DMS114 treated with DMSO at 0.1 percent for 48 hours (cell line): ENCODE data around the gene KCNJ16.
"Not testable (repeated sequence)": the region's sequence is repeated elsewhere in the genome, so short reads cannot be mapped to it uniquely, and the experiment has no call there.

ENCODE experiments used
- DNase-seq: peaks from one replicate; lab custom pipeline; 2025; ENCODE audit not compliant: unreplicated experiment; lab: John Stamatoyannopoulos, UW

Gene KCNJ16

GRCh38 chr17:70074956-70075355, at the start of gene KCNJ16:
KCNJ16 (plus strand) TSS chr17:70075225; CDS start chr17:70132088, 56,863 bp downstream.
- no peak for DNase-seq

- DNase-seq, result no peak
Observed at GRCh38 chr17:70028397-70028796, 46.6 kb upstream of the KCNJ16 start.

- no peak for DNase-seq
Observed at GRCh38 chr17:70028978-70029767, 45.9 kb upstream of the KCNJ16 start.

- DNase-seq, result no peak
Observed at GRCh38 chr17:70030371-70030770, 44.7 kb upstream of the KCNJ16 start.

- no peak for DNase-seq
Observed at GRCh38 chr17:70031341-70031740, 43.7 kb upstream of the KCNJ16 start.

GRCh38 chr17:70033165-70033564, 41.9 kb upstream of the KCNJ16 start:
- no peak for DNase-seq

- no peak for DNase-seq
Observed at GRCh38 chr17:70034158-70034557, 40.9 kb upstream of the KCNJ16 start.

GRCh38 chr17:70037498-70037897, 37.5 kb upstream of the KCNJ16 start:
- DNase-seq, result no peak

- no peak for DNase-seq
Observed at GRCh38 chr17:70040336-70040735, 34.7 kb upstream of the KCNJ16 start.

GRCh38 chr17:70041061-70041460, 34.0 kb upstream of the KCNJ16 start:
- no peak for DNase-seq

GRCh38 chr17:70041540-70041939, 33.5 kb upstream of the KCNJ16 start:
- no peak for DNase-seq

- not testable (repeated sequence) for DNase-seq
Observed at GRCh38 chr17:70045780-70046179, 29.2 kb upstream of the KCNJ16 start.

GRCh38 chr17:70047619-70048419, 27.2 kb upstream of the KCNJ16 start:
- DNase-seq, result no peak

GRCh38 chr17:70049801-70050591, 25.0 kb upstream of the KCNJ16 start:
- no peak for DNase-seq

GRCh38 chr17:70050931-70051330, 24.1 kb upstream of the KCNJ16 start:
- no peak for DNase-seq

GRCh38 chr17:70053241-70054234, 21.5 kb upstream of the KCNJ16 start:
- no peak for DNase-seq

GRCh38 chr17:70055000-70055399, 20.0 kb upstream of the KCNJ16 start:
- no peak for DNase-seq

- no peak for DNase-seq
Observed at GRCh38 chr17:70059071-70059470, 16.0 kb upstream of the KCNJ16 start.

- DNase-seq, result no peak
Observed at GRCh38 chr17:70059649-70060048, 15.4 kb upstream of the KCNJ16 start.

GRCh38 chr17:70060415-70060814, 14.6 kb upstream of the KCNJ16 start:
- DNase-seq, result no peak
